Measurements from ENCODE around the gene ANOS1. TPM values are rescaled to one million over a fixed set of nuclear protein-coding genes. Genes with fewer than 3 reads are reported as not detected.

Gene ANOS1
- total RNA-seq, 1 donor from 2014 or later, result 49.7 TPM

DNA sequence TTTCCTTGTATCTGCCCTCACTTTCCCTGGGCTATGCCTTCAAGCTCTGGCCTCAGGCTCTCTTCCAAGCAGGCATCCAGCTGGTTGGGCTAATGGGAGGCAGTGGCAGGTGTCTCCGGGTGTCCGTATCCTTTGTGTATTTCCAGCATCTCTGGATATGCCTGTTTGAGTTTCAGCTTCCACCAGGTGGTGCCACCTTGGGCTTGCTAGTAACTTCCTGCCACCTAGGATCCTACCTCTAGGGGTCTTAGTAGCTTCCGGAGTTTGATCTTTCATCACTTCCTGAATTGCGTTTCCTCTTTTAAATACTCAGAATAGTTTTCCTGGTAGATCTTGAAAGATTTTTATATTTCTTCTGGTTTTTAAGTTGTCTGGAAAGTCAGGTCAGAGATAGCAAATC, 23.2 kb upstream of the ANOS1 start:
- no peak for ATAC-seq
- Histone ChIP-seq H3K4me1 (no peaks in the 10 kb centered on the region), H3K36me3 (no peaks in the 10 kb centered on the region), H3K27me3 (no peaks in the 10 kb centered on the region), H3K27ac (no peak overlapping the region), H3K9me3 (no peaks in the 10 kb centered on the region), H3K4me3 (no peak overlapping the region)
- intact Hi-C loops (cut with DNase I), result no loop called here
- TF ChIP-seq, protein P1, sequence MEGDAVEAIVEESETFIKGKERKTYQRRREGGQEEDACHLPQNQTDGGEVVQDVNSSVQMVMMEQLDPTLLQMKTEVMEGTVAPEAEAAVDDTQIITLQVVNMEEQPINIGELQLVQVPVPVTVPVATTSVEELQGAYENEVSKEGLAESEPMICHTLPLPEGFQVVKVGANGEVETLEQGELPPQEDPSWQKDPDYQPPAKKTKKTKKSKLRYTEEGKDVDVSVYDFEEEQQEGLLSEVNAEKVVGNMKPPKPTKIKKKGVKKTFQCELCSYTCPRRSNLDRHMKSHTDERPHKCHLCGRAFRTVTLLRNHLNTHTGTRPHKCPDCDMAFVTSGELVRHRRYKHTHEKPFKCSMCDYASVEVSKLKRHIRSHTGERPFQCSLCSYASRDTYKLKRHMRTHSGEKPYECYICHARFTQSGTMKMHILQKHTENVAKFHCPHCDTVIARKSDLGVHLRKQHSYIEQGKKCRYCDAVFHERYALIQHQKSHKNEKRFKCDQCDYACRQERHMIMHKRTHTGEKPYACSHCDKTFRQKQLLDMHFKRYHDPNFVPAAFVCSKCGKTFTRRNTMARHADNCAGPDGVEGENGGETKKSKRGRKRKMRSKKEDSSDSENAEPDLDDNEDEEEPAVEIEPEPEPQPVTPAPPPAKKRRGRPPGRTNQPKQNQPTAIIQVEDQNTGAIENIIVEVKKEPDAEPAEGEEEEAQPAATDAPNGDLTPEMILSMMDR (IDR thresholded peaks at IDR 0.05), result no peak
- DNase-seq, result no peak

DNA sequence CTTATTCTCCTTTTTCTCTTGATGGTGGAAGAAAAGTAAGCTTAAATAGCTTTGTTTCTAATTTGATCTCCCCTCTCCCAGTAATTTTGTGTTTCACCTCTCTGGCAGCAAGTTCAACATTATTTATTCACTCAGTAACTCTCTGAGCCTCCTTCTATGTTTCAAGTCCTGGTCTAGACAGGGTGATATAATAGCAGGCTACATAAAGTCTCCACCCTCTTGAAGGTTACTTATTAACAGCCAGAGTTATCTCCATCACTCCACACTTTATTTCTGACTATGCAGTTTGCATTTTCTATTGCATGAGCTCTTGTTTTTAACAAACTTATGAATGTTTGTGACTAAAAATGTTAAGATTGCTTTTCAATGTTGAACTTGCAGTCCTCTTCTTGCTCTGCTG, 17.8 kb upstream of the ANOS1 start:
- DNase-seq (no peak), ATAC-seq (no peak)
- intact Hi-C loops (cut with DNase I), result no loop called here
- Histone ChIP-seq H3K4me3 (no peak overlapping the region), H3K4me1 (no peaks in the 10 kb centered on the region), H3K27ac (no peak overlapping the region), H3K9me3 (no peaks in the 10 kb centered on the region), H3K36me3 (no peaks in the 10 kb centered on the region), H3K27me3 (no peaks in the 10 kb centered on the region)
- TF ChIP-seq, protein P1 (IDR thresholded peaks at IDR 0.05), result no peak

DNA sequence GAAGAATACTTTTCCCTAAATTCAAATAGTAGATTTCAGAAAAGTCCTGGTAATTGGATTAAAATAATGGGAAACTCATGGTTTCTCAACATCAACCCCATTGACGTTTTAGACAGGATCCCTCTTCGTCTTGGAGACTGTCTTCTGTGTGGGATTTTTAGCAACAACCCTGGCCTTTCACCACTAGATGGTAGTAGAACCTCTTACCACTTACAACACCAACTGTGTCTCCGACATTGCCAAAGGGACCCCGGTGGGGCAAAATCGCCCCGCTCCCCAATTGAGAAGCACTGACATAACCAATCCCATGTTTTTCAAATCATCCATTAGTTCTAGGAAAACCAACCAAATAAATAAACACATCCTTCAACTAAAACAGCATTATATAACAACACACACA, 16.9 kb upstream of the ANOS1 start:
- ATAC-seq, result peak; percentile 53
- intact Hi-C loops (cut with DNase I), result no loop called here

DNA sequence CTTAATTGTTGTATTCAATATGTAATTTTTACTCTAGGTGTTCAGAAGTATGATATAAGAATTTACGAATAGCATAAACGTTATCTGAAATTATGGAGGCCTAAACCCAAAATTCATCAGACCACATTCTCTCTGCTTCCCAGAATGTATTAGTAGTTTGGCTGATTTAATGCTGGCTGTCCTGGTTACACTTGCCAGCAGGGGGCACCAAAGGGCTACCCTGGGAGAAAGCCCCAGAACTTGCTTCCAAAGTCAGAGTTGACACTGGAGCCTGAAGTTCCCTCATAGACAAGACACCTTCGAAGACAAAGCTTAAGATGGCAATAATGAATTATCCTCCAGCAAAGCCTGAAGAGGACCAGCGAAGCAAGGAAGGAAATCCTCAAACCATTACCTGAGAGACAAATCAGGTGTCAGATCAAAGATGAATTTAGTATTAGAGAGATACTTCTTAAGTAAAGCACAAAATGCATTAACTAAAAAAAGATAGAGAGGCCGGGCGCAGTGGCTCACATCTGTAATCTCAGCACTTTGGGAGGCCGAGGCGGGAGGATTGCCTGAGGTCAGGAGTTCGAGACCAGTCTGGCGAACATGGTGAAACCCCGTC, 11.3 kb upstream of the ANOS1 start:
- DNase-seq (peak; percentile 69), ATAC-seq (peak; percentile 72)
- H3K4me3 ChIP-seq, result no peak overlapping the region
- H3K27me3 ChIP-seq, result no peaks in the 10 kb centered on the region
- no peaks in the 10 kb centered on the region for H3K9me3 ChIP-seq
- intact Hi-C loops (cut with DNase I), result no loop called here
- H3K4me1 ChIP-seq, result no peaks in the 10 kb centered on the region
- no peak overlapping the region for H3K27ac ChIP-seq
- no peaks in the 10 kb centered on the region for H3K36me3 ChIP-seq
- TF ChIP-seq, protein P1 (IDR thresholded peaks at IDR 0.05), result peak; percentile 64

More for the DNA sequence above, 16.9 kb upstream of the ANOS1 start:
- Histone ChIP-seq H3K27me3 (no peaks in the 10 kb centered on the region), H3K36me3 (no peaks in the 10 kb centered on the region), H3K4me1 (no peaks in the 10 kb centered on the region), H3K4me3 (no peak overlapping the region), H3K27ac (no peak overlapping the region), H3K9me3 (no peaks in the 10 kb centered on the region)
- DNase-seq, result no peak
- TF ChIP-seq, protein P1 (IDR thresholded peaks at IDR 0.05), result peak; percentile 52

DNA sequence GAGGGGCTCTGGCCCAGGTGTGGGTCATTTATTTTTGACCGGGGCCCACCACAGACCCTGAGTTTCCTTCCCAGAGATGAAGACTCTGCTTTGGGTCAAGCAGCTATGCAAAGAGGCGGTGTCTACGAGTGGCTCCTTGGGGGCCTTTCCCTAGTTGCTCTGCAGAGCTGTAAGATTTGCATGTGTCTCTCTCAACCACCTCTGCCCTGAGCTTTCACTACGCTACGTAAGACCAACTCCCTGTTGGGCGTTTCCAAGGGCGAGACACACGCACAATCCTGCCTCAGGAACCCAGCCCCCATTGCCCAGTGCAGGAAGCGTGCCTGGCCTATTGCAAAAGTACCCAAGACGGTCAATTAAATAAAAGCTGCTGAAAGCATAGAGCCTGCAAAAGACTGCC, 10.0 kb upstream of the ANOS1 start:
- H3K36me3 ChIP-seq, result no peaks in the 10 kb centered on the region
- TF ChIP-seq, protein P1 (IDR thresholded peaks at IDR 0.05), result no peak
- no peak overlapping the region for H3K4me3 ChIP-seq
- DNase-seq (no peak), ATAC-seq (no peak)
- no peaks in the 10 kb centered on the region for H3K9me3 ChIP-seq
- H3K27ac ChIP-seq, result no peak overlapping the region
- H3K4me1 ChIP-seq, result no peaks in the 10 kb centered on the region
- H3K27me3 ChIP-seq, result no peaks in the 10 kb centered on the region
- intact Hi-C loops (cut with DNase I), result no loop called here

Data from upper lobe of right lung (tissue), 1 donor.